RPMI8226 (cell line): ENCODE results near the gene PPP5C.

Experiments
- DNase-seq: peaks from one replicate; pipeline ENCODE4 v3.0.0-alpha.2; 2015

PPP5C gene

DNA sequence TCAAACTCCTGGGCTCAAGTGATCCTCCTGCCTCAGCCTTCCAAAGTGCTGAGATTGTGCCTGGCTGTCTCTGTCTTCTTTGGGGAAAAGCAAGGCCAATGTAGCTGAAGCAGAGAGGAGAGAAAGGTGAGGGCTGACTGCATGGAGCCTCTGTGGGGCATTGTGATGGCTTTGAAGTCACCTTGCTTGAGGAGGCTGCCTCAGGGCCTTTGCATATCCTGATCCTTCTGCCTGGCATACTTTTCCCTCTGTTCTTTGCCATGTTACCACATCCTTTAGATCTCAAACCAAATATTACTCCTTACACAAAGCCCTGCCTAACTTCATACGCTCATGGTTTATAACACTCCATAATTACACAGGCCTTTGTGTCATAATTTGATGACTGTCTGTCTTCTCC lies 9.4 kb upstream of the PPP5C start:
- DNase-seq = no peak

GRCh38 chr19:46339446-46339845 lies 7.4 kb upstream of the PPP5C start:
- no peak for DNase-seq

DNA sequence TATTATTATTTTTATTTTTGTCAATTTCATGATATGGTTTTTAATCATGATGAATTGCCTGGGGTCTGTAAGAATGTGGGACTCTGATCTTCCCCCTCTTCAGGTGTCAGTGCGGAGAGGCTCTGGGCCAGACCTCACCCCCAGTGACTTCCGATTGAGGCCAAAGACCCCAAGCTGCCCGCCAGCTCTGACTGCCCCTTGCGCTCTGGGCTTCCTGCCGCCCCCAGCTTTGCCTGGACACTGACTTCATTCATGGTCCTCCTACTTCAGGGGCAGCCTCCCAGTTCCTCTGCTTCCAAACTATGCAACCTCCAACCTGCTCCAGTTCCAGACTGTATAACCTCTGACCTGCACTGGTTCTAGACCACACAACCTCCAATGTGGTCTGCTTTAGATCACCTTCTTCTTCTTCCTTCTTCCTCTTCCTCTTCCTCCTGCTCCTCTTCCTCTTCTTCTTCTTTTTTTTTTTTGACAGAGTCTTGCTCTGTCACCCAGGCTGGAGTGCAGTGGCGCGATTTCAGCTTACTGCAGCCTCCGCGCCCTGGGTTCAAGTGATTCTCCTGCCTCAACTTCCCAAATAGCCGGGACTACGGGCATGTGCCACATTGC lies 6.7 kb upstream of the PPP5C start:
- DNase-seq = no peak

DNA sequence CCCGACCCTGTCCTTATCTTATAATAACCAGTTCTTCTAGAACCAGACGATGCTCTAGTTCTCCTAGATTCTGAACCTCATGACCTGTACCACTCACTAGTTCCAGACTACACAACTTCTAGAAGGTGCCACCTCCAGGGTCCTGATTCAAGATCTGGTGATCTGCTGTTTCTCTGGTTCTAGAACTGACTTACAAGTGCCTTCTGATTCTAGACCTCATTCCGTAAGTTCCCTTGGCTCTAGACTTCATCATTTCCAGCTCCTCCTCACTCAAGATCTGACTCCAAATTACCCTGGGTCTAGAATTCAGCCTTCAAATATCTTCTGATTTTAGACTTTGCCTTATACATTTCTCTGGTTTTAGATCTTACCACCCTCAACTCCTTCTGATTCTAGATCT lies 5.0 kb upstream of the PPP5C start:
- no peak for DNase-seq

- no peak for DNase-seq
These were observed 2.5 kb upstream of the PPP5C start for GRCh38 chr19:46344363-46344762.

GRCh38 chr19:46345157-46345556 lies 1.7 kb upstream of the PPP5C start:
- DNase-seq = no peak

DNA sequence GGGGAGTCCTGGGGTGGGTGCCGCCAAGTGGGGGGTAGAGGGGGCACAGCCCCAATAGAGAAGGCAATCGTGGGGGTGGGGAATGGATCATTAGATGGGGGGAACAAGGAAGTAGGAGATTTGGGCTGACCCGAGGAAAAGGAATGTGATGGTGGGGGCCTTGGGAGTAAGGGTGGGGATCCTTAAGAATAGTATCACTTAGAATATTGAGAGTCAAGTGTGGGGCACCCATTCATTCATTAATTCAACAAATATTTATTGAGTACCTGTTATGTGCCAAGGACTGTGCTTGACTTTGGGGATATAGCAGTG lies 641 bp downstream of the PPP5C start:
- DNase-seq = no peak

DNA sequence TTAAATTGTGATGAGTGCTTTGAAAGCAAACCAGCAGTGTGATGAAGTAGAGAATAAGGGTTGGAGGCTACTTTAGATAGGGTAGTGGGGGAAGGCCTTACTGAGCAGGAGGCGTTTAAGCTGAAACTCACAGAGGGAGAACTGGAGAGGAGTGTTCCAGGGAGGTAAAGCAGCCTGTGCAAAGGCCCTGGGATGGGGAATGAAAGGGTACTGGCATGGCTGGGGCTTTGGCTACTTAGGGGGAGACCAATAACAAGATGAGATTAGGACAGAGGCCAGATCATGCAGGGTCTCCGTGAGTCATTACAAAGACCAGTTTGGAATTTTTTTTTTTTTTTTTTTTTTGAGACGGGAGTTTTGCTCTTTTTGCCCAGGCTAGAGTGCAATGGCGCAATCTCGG lies 1.1 kb downstream of the PPP5C start:
- DNase-seq = no peak

GRCh38 chr19:46349311-46349993 lies 2.6 kb downstream of the PPP5C start:
- peak; percentile 86 for DNase-seq

- DNase-seq = peak; percentile 83
These were observed 3.3 kb downstream of the PPP5C start for GRCh38 chr19:46350029-46350757.

DNA sequence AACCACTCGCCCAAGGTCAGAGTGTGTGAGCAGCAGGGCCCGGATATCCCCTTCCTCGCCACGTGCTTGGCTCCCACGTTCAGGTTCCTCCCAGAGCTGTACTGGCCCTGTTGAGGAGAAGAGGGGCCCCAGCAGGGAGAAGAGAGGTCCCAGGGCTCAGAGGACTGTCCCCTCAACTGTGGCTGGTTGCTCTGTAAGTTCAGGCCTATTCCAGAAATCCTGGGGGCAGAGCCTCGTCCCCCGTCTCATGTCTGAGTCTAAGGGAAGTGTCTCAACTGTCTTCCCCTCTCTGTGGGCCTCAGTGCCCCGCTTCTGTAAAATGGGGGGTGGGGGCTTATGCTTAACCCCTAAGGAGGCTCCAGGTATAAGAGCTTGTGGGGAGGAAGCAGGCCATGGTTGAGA lies 3.9 kb downstream of the PPP5C start:
- peak; percentile 38 for DNase-seq

DNA sequence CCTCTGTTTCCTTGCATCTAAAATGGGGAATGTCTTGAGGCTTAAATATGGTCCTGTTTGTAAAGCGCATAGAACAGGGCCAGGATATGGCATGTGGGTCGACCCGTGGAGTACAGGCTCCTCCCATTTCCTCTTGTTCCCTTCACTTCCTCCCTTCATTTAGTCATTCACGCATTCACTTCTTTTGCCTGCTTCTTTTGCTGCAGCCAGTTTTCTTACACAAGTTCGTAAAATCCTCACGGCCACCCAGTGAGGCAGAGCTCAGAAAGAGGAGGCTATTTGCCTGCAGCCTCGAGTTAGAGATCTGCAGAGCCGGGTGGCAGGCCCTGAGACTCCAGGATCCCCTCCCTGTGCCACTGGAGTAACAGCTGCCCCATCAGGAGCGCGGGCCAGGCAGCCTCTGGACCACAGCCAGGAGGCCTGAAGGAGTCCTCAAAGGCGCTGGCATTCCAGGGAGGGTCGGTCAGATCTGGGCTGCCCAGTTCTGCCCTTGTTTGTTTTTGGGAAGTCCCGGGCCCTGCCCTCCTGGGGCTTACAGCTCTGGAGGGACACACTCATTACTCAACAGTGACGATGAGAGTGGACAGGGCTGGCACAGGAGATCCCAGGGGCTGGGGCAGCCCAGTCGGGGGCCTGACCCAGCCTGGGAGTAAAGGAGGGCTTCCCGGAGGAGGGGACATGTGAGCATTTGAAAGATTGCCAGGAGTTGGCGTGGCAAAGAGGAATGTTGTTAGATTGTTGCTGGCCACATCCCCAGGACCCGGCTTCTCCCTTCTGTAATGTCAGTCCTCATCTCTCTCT lies 4.6 kb downstream of the PPP5C start:
- peak; percentile 14 for DNase-seq

DNA sequence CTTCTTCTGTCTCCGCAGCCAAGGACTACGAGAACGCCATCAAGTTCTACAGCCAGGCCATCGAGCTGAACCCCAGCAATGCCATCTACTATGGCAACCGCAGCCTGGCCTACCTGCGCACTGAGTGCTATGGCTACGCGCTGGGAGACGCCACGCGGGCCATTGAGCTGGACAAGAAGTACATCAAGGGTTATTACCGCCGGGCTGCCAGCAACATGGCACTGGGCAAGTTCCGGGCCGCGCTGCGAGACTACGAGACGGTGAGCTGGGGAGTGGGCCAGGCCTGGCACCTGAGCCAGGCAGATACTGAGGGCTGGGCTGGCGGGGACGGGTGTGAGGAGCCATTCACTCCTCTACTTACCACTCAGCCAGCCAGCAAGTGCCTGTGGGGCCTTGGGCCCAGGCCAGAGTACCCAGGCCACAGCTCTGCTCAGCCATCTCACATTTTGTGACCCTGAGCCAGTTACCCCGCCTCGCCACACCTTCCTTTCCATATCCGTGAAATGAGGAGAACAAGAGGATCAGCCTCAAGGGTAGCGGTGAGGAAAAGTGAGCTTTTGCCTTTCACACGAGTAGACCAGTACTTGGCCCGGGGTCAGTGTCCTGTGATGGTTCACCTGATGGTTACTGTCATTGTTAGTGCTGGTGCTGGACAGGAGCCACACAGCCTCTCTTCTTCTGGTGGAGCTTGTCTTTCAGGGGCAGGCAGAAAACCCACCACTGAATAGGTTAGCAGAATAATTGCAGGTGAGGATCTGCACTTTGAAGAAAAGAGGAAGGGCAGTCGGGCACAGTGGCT lies 7.0 kb downstream of the PPP5C start:
- no peak for DNase-seq

DNA sequence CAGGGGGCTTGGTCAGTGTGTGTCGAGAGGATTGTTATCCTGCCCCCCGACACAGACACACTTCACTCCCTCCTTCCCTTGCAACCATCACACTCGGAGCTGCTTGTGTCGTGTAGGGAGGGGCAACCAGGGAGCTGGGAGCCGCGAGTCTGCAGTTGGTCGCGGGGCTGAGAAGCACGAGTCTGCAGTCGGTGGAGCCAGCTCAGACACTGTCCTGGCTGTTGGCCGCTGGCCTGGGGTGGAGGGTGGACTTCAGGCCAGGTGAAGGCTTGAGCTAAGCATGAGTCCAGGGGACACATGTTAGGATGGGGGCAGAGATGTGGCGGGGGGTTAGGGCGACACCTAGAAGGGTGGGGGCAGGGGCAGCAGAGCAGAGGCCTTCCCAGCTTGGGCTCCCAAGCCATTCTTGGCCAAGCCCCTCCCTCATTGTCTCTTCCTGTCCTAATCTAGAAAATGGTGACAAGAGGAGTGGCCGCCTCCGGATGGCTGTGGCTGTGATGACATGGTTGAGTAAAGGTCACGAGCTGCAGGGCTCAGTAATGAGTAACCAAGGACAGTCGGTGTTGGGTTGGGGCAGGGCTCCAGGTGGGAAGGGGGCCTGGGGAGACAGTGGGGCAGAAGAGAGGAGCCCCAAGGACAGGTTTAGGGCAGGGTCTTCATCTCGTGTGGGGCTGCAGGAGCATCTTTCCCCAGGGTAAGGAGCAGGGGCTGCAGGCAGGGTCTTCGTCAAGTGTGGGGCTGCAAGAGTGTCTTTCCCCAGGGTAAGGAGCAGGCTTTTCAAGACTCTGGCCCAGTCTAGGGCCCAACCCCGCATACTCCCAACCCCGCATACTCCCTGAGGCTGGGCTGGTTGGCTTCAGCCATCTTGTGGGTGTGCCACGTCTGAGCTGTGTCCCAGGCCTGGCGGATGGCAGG lies 8.6 kb downstream of the PPP5C start:
- DNase-seq = no peak

DNA sequence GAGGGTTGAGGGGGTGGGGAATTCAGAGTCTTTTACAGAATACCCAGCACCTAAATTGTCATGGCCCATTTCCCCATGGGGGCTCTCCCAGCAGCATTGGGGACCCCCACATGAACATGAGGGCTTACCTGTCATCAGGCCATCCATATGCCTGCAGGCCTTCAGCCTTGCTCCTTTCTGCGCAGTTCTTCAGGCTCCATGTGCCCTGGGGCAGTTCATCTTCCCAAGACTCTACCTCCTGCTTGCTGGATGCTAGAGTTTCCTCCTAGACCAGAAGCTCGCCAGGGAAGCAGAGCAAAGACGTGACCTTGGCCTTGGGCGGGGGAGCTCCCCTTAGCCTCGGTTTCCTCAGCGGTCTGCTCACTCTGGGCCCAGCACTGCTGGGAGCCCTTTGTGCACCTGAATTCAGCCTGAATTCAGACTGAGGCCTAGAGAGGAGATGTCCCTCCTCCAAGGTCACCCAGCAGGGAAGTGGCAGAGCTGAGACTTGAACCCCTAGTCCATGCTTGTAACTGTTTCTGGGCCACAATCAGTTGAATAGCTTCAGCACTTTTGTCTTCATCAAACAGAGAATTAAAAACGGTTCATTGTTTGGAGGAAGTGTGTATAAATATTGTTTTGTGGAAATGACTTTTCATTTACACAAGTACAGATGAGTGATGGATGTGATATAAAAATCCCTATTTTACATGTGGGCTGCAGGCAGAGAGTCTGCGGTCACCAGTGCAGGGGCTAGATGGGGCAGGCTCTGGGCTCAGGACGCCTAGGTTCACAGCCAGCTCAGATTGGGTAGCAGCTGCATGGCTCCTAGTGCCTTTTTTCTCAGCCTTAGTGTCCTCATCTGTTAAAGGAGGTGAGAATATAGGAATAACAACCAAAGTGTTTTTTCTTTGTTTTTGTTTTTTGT lies 9.5 kb downstream of the PPP5C start:
- no peak for DNase-seq

DNA sequence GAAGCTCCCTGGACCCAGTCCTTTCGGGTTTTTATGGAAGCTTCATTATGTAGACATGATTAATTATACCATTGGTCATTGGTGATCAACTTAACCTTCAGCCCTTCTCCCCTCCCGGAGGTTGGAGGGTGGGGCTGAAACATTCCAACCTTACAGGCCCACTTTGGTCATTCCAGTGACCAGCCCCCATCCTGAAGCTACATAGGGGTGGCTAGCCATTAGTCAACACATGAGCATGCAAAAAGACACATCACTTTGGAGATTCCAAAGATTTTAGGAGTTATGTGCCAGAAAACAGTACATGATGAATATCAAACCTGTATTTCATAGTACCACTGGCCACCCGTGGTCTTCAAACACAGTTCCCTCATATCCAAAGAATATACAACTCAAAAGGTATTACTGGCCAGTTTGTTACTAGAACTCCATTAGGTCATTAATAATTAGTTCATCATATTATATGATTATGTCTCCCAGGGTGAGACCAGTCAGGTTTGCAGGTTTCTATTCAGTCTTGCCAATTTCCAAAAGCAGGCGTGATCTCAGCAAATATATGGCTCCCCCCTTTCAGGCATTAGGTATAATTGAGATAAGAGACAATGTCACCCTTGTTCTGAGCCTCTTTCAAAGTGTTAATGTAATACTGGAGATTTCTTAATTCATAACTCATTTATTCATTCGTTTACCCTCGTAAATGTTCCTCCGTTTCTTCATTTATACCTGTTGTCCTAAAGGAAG lies 11.1 kb downstream of the PPP5C start:
- DNase-seq = no peak

- no peak for DNase-seq
These were observed 15.0 kb downstream of the PPP5C start for GRCh38 chr19:46361915-46362314.

GRCh38 chr19:46364359-46364758 lies 17.5 kb downstream of the PPP5C start:
- DNase-seq = no peak

GRCh38 chr19:46365561-46365960 lies 18.7 kb downstream of the PPP5C start:
- no peak for DNase-seq
